MCF 10A (cell line): ENCODE results near the gene SEMA4D. TPM values are rescaled to one million over a fixed set of nuclear protein-coding genes. Genes with fewer than 3 reads are reported as not detected.

Experiments used
- BruUV-seq: library from RNA; stranded (reverse); fragments of 400-500 nt; replicated peaks from 2 replicates; lab custom pipeline; 2021; lab: Mats Ljungman, UMichigan
- CTCF ChIA-PET: fragments of 300-600 bp; sonication (Branson Sonifier 250); formaldehyde crosslinking; extraction: SDS; loops from one replicate; lab custom pipeline; 2021; ENCODE audit warnings: antibody characterized with exemption, inconsistent platforms; lab: Yijun Ruan, JAX
- POLR2A ChIA-PET: fragments of 300-600, 350-650 bp; sonication (Branson Sonifier 250); formaldehyde crosslinking; extraction: SDS; loops from one replicate; lab custom pipeline; 2020; ENCODE audit warnings: antibody characterized with exemption, inconsistent platforms; lab: Yijun Ruan, JAX
- DNase-seq: peaks from one replicate; pipeline ENCODE4 v3.0.0-alpha.2; 2018; ENCODE audit not compliant: unreplicated experiment
- H3K27ac Mint-ChIP-seq: one replicate; pipeline ENCODE4 v1.8.0; 2022; ENCODE audit warnings: mild to moderate bottlenecking, low read depth, mixed read lengths; ENCODE audit not compliant: unreplicated experiment
- H3K27me3 Mint-ChIP-seq: one replicate; pipeline ENCODE4 v1.8.0; 2022; ENCODE audit warnings: mixed read lengths; ENCODE audit not compliant: insufficient read depth, unreplicated experiment
- H3K36me3 Mint-ChIP-seq: one replicate; pipeline ENCODE4 v1.8.0; 2022; ENCODE audit warnings: mild to moderate bottlenecking, moderate library complexity, mixed read lengths; ENCODE audit not compliant: insufficient read depth, unreplicated experiment
- H3K4me1 Mint-ChIP-seq: one replicate; pipeline ENCODE4 v1.8.0; 2022; ENCODE audit warnings: mixed read lengths; ENCODE audit not compliant: insufficient read depth, unreplicated experiment
- H3K4me3 Mint-ChIP-seq: one replicate; pipeline ENCODE4 v1.8.0; 2022; ENCODE audit warnings: mild to moderate bottlenecking, moderate library complexity, mixed read lengths; ENCODE audit not compliant: unreplicated experiment
- H3K9me3 Mint-ChIP-seq: one replicate; pipeline ENCODE4 v1.8.0; 2022; ENCODE audit warnings: mixed read lengths; ENCODE audit not compliant: unreplicated experiment
- CTCF ChIP-seq: fragments of 200-600 bp; IDR thresholded peaks from one replicate; pipeline ENCODE4 v1.8.0; 2022; ENCODE audit warnings: antibody characterized with exemption, mild to moderate bottlenecking; ENCODE audit not compliant: unreplicated experiment
- intact Hi-C: fragments of 100-400 bp; cut with micrococcal nuclease; formaldehyde crosslinking; loops from 2 replicates; pipeline ENCODE4 v1.14.1; 2022
- total RNA-seq: library from RNA; stranded (reverse); gene quantifications from 2 replicates; pipeline ENCODE4 v1.2.3, GENCODE V29; 2022

The SEMA4D gene
- total RNA-seq, 1 experiment from 2014 or later, result 4.2 TPM

- POLR2A ChIA-PET, result no interaction called here
- peak; percentile 19 for DNase-seq
Measured at GRCh38 chr9:89364666-89365531, 133.0 kb downstream of the SEMA4D start.

GRCh38 chr9:89363921-89364665, 133.8 kb downstream of the SEMA4D start:
- H3K27ac Mint-ChIP-seq, result no peak overlapping the region
- no peak for DNase-seq
- H3K4me3 Mint-ChIP-seq, result no peak overlapping the region
- no TSS peak for BruUV-seq
- H3K4me1 Mint-ChIP-seq, result no peaks in the 10 kb centered on the region
- ChIA-PET CTCF (interaction anchor here (0.6 to 2.5 kb wide), 2 partner anchors 144 to 185 kb away, joined by 3 to 7 read pairs; no protein-coding TSS in a partner anchor), POLR2A (no interaction called here)
- no peaks in the 10 kb centered on the region for H3K27me3 Mint-ChIP-seq
- H3K36me3 Mint-ChIP-seq, result peaks cover 29% of the 10 kb centered on the region
- intact Hi-C loops, result no loop called here
- H3K9me3 Mint-ChIP-seq, result no peaks in the 10 kb centered on the region
- no peak for TF ChIP-seq CTCF

More at GRCh38 chr9:89364666-89365531, 133.0 kb downstream of the SEMA4D start:
- CTCF ChIA-PET, result interaction anchor here (0.6 kb wide), 1 partner anchor 143 kb away, joined by 3 read pairs; no protein-coding TSS in a partner anchor
- Mint-ChIP-seq H3K9me3 (no peaks in the 10 kb centered on the region), H3K4me3 (no peak overlapping the region), H3K27ac (no peak overlapping the region), H3K4me1 (no peaks in the 10 kb centered on the region), H3K27me3 (no peaks in the 10 kb centered on the region), H3K36me3 (peaks cover 24% of the 10 kb centered on the region)
- no peak for TF ChIP-seq CTCF
- BruUV-seq, result no TSS peak
- intact Hi-C loops, result no loop called here

- Mint-ChIP-seq H3K4me1 (no peaks in the 10 kb centered on the region), H3K27me3 (no peaks in the 10 kb centered on the region), H3K27ac (no peak overlapping the region), H3K36me3 (peaks cover 33% of the 10 kb centered on the region), H3K9me3 (no peaks in the 10 kb centered on the region), H3K4me3 (no peak overlapping the region)
- BruUV-seq, result no TSS peak
- ChIA-PET CTCF (interaction anchor here (2.5 kb wide), 1 partner anchor 185 kb away, joined by 7 read pairs; no protein-coding TSS in a partner anchor), POLR2A (no interaction called here)
- TF ChIP-seq CTCF, result no peak
- DNase-seq, result no peak
- intact Hi-C loops, result no loop called here
Measured at GRCh38 chr9:89363311-89363670, 134.6 kb downstream of the SEMA4D start.
